ENCODE results near the gene CAPN8.

DNA sequence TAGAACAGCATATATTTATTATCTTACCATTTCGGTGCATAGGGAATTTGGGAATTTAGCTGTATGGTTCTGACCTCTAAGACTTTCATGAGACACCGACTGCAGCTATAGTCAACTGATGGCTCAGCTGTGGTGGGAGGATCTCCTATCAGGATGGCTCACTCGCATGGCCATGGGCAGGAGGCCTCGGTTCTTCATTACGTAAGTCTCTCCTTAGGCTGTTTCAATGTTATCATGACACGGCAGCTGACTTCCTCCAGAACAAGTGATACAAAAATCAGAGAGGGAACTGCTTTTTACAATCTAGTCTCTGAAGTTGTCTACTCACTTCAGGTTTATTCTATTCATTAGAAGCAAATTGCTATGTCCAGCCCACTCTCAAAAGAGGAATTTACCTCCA, 13.3 kb upstream of the CAPN8 start:
- TF ChIP-seq CTCF (IDR thresholded peaks at IDR 0.05), result no peak
- no peak for TF ChIP-seq EZH2 (IDR thresholded peaks at IDR 0.05; ENCODE audit: borderline replicate concordance, insufficient read depth, low read depth, low read length, poor library complexity, severe bottlenecking)

Data from B cell (primary cell).